CD4-positive, alpha-beta T cell treated with Interleukin-4 for 4 hours (primary cell): ENCODE measurements around the gene DLL4.
A peak's percentile ranks its signal among the peaks of the same experiment; 100 is the strongest.

Experiments used
- DNase-seq: peaks from one replicate; pipeline ENCODE4 v3.0.0-alpha.2; 2020

The DLL4 gene

DNA sequence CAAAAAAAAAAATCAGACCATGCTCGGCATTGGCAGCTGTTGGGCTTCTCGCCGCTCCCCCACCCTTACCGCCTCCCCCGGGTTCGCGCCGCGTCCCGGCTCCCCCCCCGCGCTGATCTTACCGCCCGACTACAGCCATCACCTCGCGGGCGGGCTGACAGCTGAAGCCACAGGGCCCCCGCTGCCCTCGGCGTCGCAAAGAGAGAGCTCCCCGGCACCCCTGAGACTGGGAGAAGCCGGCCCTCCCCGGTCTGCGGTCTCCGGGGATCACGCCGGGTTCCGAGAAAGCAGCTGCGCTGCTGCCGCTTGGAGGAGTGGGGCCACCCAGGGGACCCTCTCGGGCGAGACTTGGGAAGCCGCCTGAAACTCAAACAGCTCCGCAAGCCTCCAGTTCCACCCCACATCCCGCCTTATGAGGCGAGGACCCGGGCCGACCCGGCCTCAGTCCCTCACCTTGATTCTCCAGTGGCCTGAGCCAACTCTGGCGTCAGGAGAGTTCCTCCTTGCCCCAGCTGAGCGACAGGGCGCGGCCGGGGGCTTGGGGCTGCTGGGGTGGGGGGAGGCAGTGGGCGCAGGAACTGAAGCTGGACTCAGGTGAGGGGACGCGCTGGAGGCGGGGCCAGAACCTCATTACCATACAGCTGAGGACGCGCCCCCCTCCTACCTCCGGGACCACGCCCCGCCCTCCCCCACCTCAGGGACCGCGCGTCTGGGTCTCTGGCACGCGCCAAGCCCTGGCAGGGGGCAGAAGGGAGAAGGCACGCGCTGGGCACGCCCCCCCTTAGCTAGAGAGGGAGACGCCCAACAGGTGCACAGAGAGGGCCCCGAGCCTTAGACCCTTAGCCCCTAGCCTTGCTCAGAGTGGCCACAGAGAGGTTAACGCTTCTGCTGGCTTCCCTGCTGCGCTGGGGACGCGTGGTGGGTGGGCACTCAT lies 1.0 kb upstream of the DLL4 start:
- no peak for DNase-seq

DNA sequence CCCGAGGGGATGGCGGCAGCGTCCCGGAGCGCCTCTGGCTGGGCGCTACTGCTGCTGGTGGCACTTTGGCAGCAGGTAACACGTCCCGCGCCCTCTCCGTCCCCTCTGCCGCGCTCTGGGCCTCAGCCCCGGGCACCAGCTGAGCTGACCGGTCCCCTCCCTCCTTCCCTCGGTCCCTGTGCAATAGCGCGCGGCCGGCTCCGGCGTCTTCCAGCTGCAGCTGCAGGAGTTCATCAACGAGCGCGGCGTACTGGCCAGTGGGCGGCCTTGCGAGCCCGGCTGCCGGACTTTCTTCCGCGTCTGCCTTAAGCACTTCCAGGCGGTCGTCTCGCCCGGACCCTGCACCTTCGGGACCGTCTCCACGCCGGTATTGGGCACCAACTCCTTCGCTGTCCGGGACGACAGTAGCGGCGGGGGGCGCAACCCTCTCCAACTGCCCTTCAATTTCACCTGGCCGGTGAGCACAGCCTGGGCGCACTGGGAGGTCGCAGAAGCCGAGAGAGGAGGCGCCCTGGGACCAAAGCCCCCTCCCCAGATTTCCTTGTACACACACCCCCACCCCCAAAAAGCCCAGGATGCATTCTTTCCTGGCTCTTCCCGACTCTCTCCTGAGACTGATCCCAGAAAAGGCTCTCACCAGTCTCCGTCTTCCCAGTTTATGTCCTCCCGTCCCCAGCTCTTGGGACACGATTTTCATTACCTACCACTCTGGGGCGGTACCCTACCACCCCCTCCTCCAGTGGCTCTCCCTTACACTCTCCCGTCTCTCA lies 705 bp downstream of the DLL4 start:
- DNase-seq: no peak

DNA sequence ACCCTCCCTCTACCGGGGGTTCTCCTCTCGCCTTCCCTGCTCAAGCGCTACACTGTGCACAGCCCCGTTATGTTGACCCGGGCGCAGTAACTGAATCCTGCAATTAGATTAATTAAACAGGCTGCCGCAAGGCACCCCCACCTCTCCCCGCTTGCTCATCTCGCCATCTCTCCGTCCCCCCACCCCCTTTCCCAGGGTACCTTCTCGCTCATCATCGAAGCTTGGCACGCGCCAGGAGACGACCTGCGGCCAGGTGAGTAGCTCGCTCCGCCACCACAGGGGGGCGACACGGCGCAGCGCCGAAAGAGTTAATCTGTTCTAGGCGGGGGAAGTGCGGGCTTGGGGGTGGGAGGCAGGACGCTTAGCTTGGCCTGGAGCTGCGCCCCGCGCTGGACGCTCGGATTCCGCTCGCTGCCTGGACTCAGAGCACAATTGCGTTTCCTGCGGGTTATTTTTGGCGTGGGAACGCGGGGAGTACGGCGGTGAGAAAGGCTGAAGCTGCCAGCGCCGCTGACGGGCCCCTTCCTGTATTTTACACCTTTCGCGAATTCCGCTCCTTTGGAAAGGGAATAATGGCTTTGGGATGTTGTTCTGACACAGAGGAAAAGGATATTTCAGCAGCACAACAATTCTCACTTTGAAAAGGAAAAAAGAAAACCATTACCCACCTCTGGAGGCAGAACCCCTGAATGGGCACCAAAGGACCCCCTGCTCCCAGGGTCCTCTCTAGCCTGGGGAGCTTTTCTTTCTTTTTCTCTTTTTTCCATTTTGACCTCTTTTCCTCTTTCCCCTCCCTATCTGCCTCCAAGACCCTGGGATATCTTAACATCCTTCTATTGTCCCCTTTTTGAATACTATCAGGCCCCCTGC lies 1.5 kb downstream of the DLL4 start:
- peak; percentile 33 for DNase-seq

DNA sequence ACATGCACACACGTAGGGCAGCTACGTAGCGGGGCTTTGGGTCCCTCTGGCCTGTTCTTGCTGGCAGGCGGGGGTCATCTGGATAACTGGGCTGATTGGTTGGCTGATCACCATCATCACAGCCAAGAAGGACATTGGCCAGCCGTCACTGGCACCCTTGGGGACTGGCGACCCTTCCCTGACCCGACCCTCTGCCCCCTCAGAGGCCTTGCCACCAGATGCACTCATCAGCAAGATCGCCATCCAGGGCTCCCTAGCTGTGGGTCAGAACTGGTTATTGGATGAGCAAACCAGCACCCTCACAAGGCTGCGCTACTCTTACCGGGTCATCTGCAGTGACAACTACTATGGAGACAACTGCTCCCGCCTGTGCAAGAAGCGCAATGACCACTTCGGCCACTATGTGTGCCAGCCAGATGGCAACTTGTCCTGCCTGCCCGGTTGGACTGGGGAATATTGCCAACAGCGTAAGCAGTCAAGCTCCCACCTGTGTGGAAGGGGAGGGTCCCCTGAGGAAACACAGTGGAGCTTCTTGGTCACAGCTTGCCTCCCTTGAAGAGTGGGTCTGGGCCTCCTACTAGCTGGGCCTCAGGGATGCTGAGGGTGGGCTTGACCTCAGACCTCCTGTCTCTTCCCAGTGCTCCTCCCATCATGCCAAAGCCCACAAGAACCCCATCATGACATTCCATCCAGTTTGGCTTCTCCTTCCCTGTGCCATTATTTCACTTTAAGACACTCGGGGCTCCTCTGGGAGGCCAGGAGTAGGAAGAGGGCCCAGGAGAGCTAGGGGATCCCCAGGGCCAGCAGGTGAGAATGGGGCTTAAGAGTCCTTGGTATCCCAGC lies 2.4 kb downstream of the DLL4 start:
- no peak for DNase-seq

DNA sequence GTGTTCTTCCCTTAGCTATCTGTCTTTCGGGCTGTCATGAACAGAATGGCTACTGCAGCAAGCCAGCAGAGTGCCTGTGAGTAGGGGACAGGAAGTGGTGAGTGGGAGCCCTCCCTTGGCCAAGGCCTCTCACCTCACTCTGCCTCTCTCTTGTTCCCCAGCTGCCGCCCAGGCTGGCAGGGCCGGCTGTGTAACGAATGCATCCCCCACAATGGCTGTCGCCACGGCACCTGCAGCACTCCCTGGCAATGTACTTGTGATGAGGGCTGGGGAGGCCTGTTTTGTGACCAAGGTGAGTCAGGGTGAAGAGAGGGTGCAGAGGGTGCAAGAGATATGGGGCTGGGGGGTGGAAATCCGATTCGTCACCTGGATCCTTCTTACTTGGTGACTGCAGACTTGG lies 3.0 kb downstream of the DLL4 start:
- DNase-seq: no peak

DNA sequence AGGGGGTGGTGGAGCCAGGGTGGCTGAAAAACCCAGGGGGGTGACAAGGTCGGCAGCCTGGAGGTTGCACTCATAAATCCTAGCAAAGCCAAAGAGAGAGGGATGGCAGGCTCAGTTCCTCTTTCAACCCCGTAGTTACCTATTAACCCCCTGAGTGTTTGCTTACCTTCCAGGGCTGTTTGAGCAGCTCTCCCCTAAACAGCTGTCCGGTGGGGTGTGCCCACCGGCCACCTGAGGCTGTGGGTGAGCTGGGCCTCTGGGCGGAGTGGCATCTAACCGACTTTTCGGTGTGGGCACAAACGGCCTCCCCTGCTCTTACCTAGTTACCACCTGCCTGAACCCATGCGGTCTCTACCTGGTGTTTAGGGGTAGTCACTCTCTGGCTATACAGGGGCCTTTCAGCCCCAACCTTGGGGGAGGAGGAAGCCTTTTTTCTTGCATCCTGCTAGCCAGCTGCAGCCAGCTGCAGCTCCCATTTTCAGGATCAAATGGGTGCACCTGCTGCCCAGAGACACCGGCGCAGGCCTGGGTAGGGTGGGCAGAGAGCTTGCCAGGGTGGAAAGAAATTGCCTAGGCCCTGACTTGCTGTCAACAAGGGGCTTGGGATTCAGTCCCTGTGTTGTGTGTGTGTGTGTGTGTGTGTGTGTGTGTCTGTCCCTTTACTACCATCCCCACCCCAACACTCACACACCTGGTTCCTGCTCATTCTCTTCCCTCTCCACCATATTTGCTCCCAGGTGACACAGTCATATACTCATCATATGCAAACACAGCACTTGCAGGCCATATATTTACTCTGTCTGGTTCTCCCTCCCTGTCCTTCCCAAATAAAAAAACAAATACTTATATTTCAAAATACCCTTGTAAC lies 3.7 kb downstream of the DLL4 start:
- DNase-seq: no peak

DNA sequence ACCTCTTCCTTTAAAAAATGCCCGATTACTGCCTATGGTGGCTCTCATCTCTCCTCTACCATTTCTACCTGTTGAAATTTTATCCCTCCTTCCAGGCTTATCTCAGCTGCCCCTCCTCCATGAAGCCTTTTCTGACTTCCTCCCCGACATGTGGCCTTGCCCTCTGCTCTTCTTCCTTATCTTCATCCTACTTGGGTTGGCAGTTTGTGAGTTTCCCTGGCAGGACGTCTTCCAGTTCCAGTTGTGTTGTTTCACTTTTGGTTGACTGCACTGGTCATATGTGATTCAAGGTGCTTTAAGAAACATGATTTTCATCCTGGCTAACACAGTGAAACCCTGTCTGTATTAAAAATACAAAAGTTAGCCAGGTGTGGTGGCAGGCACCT lies 4.4 kb downstream of the DLL4 start:
- no peak for DNase-seq

DNA sequence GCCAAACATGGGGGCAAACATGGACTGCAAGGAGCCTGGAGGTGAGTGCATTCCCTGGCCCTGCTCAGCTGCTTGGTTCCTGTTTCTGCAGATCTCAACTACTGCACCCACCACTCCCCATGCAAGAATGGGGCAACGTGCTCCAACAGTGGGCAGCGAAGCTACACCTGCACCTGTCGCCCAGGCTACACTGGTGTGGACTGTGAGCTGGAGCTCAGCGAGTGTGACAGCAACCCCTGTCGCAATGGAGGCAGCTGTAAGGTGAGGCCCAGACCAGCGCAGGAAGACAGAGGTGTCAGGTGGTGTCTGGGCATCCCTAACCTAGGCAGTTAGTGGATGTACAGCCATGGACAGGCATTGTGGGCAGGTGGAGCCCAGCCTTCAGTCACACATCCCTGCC lies 5.3 kb downstream of the DLL4 start:
- no peak for DNase-seq

DNA sequence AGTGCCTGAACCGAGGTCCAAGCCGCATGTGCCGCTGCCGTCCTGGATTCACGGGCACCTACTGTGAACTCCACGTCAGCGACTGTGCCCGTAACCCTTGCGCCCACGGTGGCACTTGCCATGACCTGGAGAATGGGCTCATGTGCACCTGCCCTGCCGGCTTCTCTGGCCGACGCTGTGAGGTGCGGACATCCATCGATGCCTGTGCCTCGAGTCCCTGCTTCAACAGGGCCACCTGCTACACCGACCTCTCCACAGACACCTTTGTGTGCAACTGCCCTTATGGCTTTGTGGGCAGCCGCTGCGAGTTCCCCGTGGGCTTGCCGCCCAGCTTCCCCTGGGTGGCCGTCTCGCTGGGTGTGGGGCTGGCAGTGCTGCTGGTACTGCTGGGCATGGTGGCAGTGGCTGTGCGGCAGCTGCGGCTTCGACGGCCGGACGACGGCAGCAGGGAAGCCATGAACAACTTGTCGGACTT lies 7.1 kb downstream of the DLL4 start:
- no peak for DNase-seq

DNA sequence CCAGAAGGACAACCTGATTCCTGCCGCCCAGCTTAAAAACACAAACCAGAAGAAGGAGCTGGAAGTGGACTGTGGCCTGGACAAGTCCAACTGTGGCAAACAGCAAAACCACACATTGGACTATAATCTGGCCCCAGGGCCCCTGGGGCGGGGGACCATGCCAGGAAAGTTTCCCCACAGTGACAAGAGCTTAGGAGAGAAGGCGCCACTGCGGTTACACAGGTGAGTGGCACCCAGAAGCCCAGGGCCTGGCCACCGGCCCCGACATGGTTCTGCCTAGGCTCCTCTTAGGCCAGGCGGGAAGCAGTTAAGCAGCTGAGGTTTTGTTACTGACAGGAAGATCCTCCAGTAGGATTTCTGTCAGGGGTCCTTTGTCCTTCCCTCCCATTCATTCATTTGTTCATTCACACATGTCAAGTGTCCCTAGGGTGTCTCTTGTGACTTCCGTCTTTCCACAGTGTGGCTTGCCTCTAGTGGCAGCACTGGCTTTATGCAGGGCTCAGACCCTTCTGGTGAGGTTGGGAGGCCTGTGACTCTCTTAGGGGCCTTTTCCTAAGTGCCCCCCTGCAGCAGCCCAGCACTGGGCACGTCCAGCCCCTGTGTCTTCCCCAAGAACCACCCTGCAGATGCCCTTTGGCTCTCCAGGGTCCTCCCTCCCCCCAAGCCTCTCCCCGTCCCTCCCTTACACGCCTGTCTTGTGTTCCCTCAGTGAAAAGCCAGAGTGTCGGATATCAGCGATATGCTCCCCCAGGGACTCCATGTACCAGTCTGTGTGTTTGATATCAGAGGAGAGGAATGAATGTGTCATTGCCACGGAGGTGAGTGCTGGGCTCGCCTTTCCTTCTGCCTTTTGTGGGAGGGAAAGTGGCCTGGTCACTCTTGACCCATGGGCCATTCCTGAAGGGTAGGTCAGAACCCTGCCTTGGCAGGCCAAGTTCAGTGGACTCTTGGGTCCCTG lies 7.8 kb downstream of the DLL4 start:
- no peak for DNase-seq

DNA sequence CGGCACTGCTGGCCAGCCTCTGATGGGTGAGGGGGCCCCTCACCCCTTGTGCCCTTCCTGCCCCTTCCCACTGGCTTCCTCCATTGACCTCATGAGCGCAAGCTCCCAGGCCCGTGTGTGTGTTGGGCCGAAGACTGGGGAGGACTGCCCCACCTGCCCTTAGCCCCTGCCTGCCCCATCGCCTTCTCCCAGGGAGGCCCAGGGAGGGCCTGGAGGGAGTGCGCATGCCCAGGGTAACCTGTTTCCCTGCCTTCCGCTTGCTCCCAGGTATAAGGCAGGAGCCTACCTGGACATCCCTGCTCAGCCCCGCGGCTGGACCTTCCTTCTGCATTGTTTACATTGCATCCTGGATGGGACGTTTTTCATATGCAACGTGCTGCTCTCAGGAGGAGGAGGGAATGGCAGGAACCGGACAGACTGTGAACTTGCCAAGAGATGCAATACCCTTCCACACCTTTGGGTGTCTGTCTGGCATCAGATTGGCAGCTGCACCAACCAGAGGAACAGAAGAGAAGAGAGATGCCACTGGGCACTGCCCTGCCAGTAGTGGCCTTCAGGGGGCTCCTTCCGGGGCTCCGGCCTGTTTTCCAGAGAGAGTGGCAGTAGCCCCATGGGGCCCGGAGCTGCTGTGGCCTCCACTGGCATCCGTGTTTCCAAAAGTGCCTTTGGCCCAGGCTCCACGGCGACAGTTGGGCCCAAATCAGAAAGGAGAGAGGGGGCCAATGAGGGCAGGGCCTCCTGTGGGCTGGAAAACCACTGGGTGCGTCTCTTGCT lies 8.8 kb downstream of the DLL4 start:
- DNase-seq: no peak

DNA sequence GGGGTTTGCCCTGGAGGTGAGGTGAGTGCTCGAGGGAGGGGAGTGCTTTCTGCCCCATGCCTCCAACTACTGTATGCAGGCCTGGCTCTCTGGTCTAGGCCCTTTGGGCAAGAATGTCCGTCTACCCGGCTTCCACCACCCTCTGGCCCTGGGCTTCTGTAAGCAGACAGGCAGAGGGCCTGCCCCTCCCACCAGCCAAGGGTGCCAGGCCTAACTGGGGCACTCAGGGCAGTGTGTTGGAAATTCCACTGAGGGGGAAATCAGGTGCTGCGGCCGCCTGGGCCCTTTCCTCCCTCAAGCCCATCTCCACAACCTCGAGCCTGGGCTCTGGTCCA lies 9.4 kb downstream of the DLL4 start:
- no peak for DNase-seq

DNA sequence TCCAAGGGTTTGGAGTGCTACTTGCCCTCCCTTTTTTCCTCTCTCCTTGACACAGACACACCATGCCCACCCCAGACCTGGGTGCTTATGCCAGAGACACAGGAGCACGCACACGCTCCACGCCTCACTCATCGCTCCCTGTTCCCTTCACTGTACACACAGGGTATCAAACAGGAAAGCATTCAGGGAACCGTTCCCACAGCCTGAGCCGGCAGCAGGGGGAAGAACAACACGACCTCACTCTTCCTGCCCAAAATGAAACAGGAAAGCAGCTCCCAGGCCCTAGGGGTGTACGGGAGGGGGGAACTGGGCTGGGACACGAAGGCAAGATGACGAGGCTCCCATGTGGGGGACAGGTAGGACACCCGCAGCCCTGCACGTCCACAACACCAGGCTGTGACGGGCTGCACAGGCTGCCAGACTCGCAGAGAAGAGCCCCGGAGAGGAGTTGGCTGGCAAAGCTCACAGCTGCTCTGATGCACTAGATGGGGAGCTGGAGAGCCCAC lies 11.2 kb downstream of the DLL4 start:
- DNase-seq: no peak

DNA sequence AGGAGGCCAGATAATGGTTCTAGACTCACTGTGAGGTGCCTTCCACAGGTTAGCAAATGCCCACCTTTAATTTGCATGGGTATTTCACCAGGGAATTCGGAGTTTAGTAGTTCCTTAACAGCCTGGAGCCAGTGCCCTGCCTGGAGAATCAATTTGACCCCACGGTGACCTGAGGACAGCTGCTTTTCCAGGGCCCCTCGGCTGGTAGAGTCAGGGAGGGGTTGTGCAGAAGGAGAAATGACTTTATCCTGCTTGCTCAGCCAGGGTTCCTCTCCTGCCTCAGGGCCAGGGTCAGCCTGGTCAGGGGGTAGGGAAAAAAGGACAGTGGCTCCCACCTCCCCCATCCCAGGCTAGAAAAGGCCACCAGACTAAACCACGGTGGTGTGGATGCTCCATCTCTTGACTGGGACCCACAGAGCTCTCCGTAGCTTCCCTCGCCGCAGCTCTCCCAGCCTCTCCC lies 12.0 kb downstream of the DLL4 start:
- DNase-seq: no peak

DNA sequence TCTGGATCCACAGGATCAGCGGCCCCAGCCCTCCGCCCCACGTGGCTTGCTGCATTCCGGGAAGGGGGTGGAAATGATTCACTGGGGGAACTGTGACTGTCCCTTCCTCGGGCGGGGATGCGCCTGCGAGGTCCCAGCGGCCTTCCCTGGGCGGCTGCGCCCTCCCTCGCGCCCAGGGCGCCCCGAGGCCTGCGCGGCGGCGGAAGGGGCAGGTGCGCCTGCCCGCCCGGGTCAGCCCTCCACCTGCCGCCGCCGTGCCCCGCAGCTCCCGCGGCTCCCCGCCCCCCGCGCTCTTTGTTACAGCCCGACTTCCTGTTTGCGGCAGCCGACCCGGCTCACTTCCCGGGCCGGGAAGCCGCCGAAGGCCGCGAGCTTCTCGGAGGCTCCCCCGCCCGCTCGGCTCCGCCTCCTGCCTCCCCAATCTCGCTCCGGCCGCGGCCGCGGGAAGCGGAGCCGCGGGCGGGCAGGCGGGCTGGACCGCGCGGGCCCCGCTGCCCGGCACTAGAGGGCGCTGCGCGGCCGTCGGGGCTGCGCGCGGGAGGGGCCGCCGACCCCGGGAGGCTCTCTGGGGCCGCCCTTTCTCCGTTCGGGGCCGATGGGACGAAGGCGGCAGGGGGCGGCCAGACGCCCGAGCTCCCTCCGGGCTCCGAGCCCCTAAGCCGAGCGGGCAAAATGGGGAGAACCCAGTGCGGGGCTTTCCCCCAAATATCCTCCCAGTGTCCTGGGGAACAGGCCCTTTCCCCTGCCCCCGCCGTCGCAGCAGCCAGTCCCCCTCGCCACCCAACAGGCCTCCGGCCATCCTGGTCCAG lies 12.6 kb downstream of the DLL4 start:
- DNase-seq: peak; percentile 42

DNA sequence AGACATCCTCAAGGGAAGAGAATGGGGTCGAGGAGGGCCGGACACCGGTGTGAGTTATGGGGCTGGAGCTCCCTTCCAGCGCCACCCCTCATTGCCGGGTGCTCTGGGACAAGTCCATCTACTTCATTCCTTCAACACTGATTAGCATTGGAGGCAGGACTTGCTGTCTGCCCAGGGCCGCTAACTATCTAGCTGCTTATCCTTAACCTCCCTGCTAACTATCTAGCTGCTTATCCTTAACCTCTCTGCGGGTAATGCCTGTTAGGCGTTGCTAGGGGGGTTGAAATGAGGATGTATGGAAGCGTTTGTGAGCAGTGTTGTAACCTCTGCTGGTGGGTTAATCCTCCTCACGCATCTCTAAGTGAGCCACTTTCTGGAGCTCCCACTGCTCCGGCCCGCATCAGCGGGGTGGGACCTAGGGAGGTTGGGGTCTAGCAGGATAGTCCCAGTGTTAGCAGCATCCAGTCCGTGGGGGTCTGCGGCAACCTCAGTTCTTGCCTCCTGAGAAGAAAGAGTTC lies 13.3 kb downstream of the DLL4 start:
- no peak for DNase-seq

DNA sequence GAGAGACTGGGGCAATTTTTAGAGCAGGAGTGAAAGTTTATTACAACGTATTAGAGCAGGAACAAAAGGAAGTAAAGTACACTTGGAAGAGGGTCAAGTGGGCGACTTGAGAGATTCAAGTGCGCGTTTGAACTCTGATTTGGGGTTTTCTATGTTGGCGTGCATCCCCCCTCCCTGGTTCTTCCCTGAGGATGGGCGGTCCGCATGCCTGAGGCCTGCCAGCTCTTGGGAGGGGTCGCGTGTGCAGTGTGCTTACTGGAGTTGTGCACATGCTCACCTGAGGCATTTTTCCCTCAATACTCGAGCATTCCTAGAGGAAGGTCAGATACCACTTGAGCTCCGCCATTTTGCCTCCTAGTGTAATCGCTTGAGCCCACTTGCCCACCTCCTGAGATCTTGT lies 13.7 kb downstream of the DLL4 start:
- no peak for DNase-seq
